IPS-18c (cell line): Measurements from ENCODE around the gene TLR2.
"Not testable (repeated sequence)": the region's sequence is repeated elsewhere in the genome, so short reads cannot be mapped to it uniquely, and the experiment has no call there.

Experiments
- H3K4me3 ChIP-seq: 2 replicates; pipeline ENCODE4 v1.7.0; 2013; ENCODE audit warnings: low read depth, mild to moderate bottlenecking, low read length, moderate library complexity; ENCODE audit not compliant: insufficient read depth
- H3K9me3 ChIP-seq: one replicate; pipeline ENCODE4 v1.6.1; 2013; ENCODE audit warnings: mild to moderate bottlenecking, low read length, moderate library complexity; ENCODE audit not compliant: control insufficient read depth, insufficient read depth

Gene TLR2

GRCh38 chr4:153652051-153652784, 31.9 kb upstream of the TLR2 start:
- Histone ChIP-seq H3K9me3 (no peaks in the 10 kb centered on the region), H3K4me3 (no peak overlapping the region)

GRCh38 chr4:153655002-153655541, 29.0 kb upstream of the TLR2 start:
- H3K4me3 ChIP-seq = no peak overlapping the region
- H3K9me3 ChIP-seq = no peaks in the 10 kb centered on the region

DNA sequence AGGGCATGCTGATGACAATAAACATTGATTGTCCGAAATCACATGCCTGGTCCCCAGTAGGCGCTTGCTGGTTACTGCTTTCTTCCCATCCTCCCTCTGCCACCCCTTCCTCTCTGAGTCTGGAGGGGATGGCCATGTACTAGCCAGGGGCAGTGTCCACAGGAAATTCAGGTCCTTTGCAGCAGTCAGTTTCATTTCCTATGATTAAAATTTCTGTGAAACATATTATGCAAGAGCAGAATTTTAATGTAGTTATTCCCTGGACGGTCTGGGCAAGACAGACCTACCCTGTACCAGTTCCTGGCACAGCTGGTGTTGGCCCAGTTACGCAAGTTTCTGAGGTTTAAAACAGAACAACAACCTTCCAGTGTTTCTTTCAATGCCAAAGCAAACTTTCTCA, 28.2 kb upstream of the TLR2 start:
- Histone ChIP-seq H3K4me3 (no peak overlapping the region), H3K9me3 (no peaks in the 10 kb centered on the region)

DNA sequence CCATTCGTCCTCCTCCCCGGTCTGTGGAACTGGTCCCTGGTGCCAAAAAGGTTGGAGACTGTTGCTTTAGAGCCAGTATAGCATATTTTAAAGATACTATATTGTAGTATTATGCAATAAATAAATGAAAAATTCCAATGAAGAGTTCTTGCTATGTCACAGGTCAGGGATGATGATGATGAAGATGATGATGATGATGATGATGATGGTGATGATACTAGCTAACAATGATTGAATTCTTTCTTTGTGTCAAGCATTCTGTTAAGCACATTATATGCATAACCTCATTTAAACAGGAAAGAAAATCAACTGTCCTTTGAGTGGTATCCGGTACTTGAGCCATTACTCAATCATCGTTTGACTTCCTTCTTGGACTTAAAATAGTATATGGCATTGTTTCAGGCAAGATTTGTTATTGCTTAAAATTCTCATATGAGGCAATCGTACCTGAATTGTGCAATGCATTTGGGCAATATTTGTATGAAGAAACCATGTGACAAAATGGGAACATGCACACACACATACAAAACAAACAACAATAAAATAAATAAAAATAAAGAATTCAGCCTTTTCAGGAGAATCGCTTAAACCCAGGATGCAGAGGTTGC, 22.8 kb upstream of the TLR2 start:
- no peak overlapping the region for H3K4me3 ChIP-seq
- H3K9me3 ChIP-seq = peaks cover 2% of the 10 kb centered on the region

GRCh38 chr4:153661908-153662307, 22.2 kb upstream of the TLR2 start:
- Histone ChIP-seq H3K9me3 (peaks cover 2% of the 10 kb centered on the region), H3K4me3 (no peak overlapping the region)

DNA sequence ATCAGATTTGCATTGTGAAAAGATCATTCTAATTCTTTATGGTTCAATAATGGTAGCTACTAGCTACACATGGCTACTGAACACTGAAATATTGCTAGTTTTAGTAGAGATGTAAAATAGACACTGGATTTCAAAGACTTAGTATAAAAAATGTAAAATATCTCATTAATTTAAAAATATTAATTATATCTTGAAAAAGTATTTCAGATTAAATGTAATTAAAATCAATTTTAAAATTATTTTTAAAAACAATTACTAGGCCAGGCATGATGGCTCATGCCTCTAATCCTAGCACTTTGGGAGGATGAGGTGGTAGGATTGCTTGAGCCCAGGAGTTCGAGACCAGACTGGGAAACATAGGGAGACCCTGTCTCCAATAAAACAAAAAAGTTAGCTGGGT, 20.4 kb upstream of the TLR2 start:
- peaks cover 2% of the 10 kb centered on the region for H3K9me3 ChIP-seq
- H3K4me3 ChIP-seq = no peak overlapping the region

DNA sequence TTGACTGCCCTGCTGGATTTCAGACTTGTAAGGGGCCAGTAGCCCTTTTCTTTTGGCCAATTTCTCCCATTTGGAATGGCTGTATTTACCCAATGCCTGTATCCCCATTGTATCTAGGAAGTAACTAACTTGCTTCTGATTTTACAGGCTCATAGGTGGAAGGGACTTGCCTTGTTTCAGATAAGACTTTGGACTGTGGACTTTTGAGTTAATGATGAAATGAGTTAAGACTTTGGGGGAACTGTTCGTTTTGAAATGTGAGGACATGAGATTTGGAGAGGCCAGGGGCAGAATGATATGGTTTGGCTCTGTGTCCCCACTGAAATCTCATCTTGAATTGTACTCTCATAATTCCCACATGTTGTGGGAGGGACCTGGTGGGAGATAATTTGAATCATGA, 17.6 kb upstream of the TLR2 start:
- H3K9me3 ChIP-seq, H3K4me3 ChIP-seq: not testable (repeated sequence)

DNA sequence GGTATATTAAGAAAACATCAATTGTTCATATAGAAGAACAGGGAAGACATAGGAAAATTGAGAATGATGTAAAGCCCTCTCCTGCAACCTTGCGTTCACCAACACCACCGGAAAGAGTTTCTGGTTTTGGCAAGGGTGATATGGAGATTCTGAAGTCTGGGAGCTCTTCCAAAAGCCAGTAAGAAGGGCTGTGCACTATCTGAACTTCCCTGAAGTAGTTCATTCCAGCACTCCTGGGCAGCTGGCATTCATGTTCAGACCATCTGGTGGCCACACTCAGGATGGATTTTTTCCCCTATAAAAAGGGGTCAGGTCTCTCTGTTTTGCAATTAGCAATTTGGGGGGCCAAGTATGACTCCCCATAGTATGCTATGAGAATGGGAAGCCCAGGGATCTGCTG, 15.4 kb upstream of the TLR2 start:
- Histone ChIP-seq H3K9me3 (no peaks in the 10 kb centered on the region), H3K4me3 (no peak overlapping the region)

- Histone ChIP-seq H3K4me3 (no peak overlapping the region), H3K9me3 (no peaks in the 10 kb centered on the region)
These were observed 14.2 kb upstream of the TLR2 start for GRCh38 chr4:153669838-153670237.

DNA sequence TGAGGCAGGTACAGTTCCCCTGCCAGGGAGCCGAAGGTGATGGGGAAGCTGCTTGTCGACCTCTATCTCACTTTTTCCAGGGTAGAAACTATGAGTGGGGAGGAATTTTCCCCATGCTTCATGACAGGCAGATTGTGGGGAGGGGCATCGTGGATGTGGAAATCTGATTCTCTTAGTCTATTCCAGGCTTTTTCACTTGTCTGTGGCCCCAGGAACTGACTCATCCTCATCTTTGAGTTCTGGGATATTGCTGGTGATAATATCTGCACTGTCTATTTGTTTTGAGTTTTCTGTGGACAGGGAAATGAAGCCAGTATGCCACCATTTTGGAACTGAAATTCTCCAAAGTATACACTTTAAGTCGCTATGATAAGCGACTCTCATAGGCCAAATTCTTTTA, 7.6 kb upstream of the TLR2 start:
- Histone ChIP-seq H3K4me3 (no peak overlapping the region), H3K9me3 (peaks cover 2% of the 10 kb centered on the region)

- H3K4me3 ChIP-seq = no peak overlapping the region
- H3K9me3 ChIP-seq = peaks cover 2% of the 10 kb centered on the region
These were observed 7.1 kb upstream of the TLR2 start for GRCh38 chr4:153676984-153677383.

- H3K4me3 ChIP-seq = no peak overlapping the region
- peaks cover 2% of the 10 kb centered on the region for H3K9me3 ChIP-seq
These were observed 4.6 kb upstream of the TLR2 start for GRCh38 chr4:153679486-153679885.

- peak overlapping the region; percentile 67 for H3K4me3 ChIP-seq
- H3K9me3 ChIP-seq = peaks cover 8% of the 10 kb centered on the region
These were observed 308 bp upstream of the TLR2 start for GRCh38 chr4:153683763-153684181.

- H3K9me3 ChIP-seq = peaks cover 12% of the 10 kb centered on the region
- peak overlapping the region; percentile 67 for H3K4me3 ChIP-seq
These were observed 891 bp downstream of the TLR2 start for GRCh38 chr4:153684971-153685371.

DNA sequence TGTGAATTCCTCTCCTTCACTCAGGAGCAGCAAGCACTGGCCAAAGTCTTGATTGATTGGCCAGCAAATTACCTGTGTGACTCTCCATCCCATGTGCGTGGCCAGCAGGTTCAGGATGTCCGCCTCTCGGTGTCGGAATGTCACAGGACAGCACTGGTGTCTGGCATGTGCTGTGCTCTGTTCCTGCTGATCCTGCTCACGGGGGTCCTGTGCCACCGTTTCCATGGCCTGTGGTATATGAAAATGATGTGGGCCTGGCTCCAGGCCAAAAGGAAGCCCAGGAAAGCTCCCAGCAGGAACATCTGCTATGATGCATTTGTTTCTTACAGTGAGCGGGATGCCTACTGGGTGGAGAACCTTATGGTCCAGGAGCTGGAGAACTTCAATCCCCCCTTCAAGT, 20.4 kb downstream of the TLR2 start:
- Histone ChIP-seq H3K4me3 (no peak overlapping the region), H3K9me3 (no peaks in the 10 kb centered on the region)

DNA sequence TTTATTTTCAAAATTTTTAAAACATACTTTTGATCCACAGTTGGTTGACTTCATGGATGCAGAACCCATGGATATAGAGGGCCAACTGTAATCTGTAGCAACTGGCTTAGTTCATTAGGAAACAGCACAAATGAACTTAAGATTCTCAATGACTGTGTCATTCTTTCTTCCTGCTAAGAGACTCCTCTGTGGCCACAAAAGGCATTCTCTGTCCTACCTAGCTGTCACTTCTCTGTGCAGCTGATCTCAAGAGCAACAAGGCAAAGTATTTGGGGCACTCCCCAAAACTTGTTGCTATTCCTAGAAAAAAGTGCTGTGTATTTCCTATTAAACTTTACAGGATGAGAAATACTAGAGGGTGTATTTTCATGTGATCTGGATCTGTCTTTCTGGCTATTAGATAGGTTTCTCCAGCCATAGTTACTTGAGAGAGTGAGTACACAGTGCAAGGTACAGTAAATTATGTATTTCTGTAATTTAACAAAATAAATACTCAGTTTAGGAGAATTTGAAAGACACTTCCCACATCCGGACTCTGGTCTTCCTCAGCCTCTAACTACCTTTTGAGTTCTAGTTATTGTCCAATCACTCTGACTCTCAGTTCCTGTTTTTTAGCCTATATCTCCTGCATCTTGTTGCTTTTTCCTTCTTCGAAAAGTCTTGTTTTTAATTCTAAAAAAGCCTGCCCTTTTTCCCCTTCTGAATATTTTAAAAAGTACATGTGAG, 21.8 kb downstream of the TLR2 start:
- H3K4me3 ChIP-seq = no peak overlapping the region
- no peaks in the 10 kb centered on the region for H3K9me3 ChIP-seq

- no peak overlapping the region for H3K4me3 ChIP-seq
These were observed 22.4 kb downstream of the TLR2 start for GRCh38 chr4:153706519-153706918.

DNA sequence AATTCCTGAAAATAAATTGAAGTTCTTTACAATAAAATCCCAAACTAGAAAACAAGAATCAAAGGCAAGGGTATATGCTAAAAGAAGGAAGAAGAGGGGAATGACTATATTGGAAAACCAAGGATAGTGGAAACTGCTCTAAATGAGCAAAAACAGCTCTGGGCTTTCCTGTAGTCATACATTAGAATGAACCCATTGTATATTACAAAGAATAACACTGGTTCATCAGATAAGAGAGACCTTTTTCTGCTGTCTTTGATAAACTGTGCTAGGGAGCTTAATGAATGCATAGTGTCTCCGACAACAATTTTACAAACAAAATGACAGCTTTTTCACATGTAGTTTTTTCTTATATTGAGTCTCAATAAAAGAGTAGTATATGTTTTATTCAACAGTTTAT, 26.6 kb downstream of the TLR2 start:
- Histone ChIP-seq H3K4me3 (no peak overlapping the region), H3K9me3 (no peaks in the 10 kb centered on the region)

More at GRCh38 chr4:153706519-153706918, 22.4 kb downstream of the TLR2 start:
- no peaks in the 10 kb centered on the region for H3K9me3 ChIP-seq
